ENCODE measurements around the gene GRIA1. TPM values are rescaled to one million over a fixed set of nuclear protein-coding genes. Genes with fewer than 3 reads are reported as not detected.

Gene GRIA1
- total and polyA plus RNA-seq, 10 of the 15 experiments (the other 5 are each of a cell fraction or from before 2014, with no cell fraction given): 0.04 to 0.18 (median 0.04) TPM; not detected in 7

DNA sequence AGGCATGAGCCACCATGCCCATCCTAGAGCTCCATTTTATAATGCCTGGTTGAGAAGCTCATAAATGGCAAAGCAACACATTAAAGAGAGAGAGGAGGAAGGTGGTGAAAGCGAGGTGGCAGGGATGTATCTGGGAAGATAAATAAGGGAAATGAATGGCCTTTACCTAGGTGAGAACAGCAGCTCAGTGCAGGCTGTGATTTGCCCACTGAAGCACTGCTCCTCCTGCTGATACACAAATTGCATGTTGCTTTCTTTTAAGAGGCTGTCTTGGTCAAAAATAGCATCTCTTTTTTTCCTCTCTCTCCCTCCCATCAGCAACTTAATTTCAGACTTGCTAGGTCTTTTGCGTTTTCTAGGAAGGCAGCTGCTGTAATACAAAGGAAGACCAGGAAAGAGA is 289.4 kb downstream of the GRIA1 start:
- POLR2A ChIA-PET: no interaction called here
- SMC1A ChIA-PET (ENCODE audit: uncharacterized antibody, unreplicated experiment): no interaction called here
- RAD21 ChIA-PET (ENCODE audit: unreplicated experiment): no interaction called here
- Histone ChIP-seq H3K27ac (ENCODE audit: control insufficient read depth, insufficient read depth) (no peak overlapping the region), H3K9me3 (replicated peaks; ENCODE audit: control insufficient read depth, insufficient read depth, low read length) (no peaks in the 10 kb centered on the region), H3K9ac (ENCODE audit: control insufficient read depth, insufficient read depth, low read length) (no peak overlapping the region), H3K4me3 (no peak overlapping the region), H2AFZ (ENCODE audit: control insufficient read depth, low read depth, low read length) (no peak overlapping the region), H4K20me1 (ENCODE audit: control insufficient read depth, insufficient read depth) (no peaks in the 10 kb centered on the region), H3K4me2 (ENCODE audit: control insufficient read depth, insufficient read depth) (no peak overlapping the region), H3K36me3 (ENCODE audit: control insufficient read depth in 2 of 2, insufficient read depth in 2 of 2, low read length in 1 of 2) (no peaks in the 10 kb centered on the region), H3K4me1 (ENCODE audit: control insufficient read depth, insufficient read depth, low read length) (no peaks in the 10 kb centered on the region), H3K79me2 (ENCODE audit: control insufficient read depth, insufficient read depth, low read length) (no peaks in the 10 kb centered on the region), H3K27me3 (replicated peaks in 1 of 2; ENCODE audit: control insufficient read depth in 2 of 2, insufficient read depth in 2 of 2, low read length in 1 of 2) (no peaks in the 10 kb centered on the region)
- CTCF ChIA-PET: no interaction called here
- in situ Hi-C loops (cut with MboI): no loop called here
- FAIRE-seq: no peak
- intact Hi-C loops (cut with micrococcal nuclease; ENCODE audit: unreplicated experiment): no loop called here
- WGBS (ENCODE audit: insufficient coverage, insufficient replicate concordance, low lambda C conversion rate, missing lambda C conversion rate): 26% methylated on average over 2 of the region's 2 CpGs
- no TSS peak for BruUV-seq (replicated peaks)
- ATAC-seq: no peak
- no peak for DNase-seq (ENCODE audit: low read depth, low spot score)
- TF ChIP-seq, protein P1, sequence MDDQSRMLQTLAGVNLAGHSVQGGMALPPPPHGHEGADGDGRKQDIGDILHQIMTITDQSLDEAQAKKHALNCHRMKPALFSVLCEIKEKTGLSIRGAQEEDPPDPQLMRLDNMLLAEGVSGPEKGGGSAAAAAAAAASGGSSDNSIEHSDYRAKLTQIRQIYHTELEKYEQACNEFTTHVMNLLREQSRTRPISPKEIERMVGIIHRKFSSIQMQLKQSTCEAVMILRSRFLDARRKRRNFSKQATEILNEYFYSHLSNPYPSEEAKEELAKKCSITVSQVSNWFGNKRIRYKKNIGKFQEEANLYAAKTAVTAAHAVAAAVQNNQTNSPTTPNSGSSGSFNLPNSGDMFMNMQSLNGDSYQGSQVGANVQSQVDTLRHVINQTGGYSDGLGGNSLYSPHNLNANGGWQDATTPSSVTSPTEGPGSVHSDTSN (IDR thresholded peaks at IDR 0.05; ENCODE audit: insufficient replicate concordance, low read depth, low read length): no peak
- TF ChIP-seq ZBED1 (IDR thresholded peaks at IDR 0.05; ENCODE audit: borderline replicate concordance): no peak
- no peak for TF ChIP-seq MXI1 (IDR thresholded peaks at IDR 0.05; ENCODE audit: low read depth, low read length)
- TF ChIP-seq, protein P2, sequence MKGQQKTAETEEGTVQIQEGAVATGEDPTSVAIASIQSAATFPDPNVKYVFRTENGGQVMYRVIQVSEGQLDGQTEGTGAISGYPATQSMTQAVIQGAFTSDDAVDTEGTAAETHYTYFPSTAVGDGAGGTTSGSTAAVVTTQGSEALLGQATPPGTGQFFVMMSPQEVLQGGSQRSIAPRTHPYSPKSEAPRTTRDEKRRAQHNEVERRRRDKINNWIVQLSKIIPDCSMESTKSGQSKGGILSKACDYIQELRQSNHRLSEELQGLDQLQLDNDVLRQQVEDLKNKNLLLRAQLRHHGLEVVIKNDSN (IDR thresholded peaks at IDR 0.05; ENCODE audit: borderline replicate concordance, extremely low read length, insufficient read depth, low read depth, low read length): no peak
- TF ChIP-seq, protein P3, sequence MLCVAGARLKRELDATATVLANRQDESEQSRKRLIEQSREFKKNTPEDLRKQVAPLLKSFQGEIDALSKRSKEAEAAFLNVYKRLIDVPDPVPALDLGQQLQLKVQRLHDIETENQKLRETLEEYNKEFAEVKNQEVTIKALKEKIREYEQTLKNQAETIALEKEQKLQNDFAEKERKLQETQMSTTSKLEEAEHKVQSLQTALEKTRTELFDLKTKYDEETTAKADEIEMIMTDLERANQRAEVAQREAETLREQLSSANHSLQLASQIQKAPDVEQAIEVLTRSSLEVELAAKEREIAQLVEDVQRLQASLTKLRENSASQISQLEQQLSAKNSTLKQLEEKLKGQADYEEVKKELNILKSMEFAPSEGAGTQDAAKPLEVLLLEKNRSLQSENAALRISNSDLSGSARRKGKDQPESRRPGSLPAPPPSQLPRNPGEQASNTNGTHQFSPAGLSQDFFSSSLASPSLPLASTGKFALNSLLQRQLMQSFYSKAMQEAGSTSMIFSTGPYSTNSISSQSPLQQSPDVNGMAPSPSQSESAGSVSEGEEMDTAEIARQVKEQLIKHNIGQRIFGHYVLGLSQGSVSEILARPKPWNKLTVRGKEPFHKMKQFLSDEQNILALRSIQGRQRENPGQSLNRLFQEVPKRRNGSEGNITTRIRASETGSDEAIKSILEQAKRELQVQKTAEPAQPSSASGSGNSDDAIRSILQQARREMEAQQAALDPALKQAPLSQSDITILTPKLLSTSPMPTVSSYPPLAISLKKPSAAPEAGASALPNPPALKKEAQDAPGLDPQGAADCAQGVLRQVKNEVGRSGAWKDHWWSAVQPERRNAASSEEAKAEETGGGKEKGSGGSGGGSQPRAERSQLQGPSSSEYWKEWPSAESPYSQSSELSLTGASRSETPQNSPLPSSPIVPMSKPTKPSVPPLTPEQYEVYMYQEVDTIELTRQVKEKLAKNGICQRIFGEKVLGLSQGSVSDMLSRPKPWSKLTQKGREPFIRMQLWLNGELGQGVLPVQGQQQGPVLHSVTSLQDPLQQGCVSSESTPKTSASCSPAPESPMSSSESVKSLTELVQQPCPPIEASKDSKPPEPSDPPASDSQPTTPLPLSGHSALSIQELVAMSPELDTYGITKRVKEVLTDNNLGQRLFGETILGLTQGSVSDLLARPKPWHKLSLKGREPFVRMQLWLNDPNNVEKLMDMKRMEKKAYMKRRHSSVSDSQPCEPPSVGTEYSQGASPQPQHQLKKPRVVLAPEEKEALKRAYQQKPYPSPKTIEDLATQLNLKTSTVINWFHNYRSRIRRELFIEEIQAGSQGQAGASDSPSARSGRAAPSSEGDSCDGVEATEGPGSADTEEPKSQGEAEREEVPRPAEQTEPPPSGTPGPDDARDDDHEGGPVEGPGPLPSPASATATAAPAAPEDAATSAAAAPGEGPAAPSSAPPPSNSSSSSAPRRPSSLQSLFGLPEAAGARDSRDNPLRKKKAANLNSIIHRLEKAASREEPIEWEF (IDR thresholded peaks at IDR 0.05; ENCODE audit: insufficient replicate concordance, low read depth, low read length): no peak
- no peak for TF ChIP-seq IKZF1 (conservative IDR thresholded peaks at IDR 0.05)
- TF ChIP-seq RBBP5 (conservative IDR thresholded peaks at IDR 0.05): no peak
- TF ChIP-seq, protein P4, sequence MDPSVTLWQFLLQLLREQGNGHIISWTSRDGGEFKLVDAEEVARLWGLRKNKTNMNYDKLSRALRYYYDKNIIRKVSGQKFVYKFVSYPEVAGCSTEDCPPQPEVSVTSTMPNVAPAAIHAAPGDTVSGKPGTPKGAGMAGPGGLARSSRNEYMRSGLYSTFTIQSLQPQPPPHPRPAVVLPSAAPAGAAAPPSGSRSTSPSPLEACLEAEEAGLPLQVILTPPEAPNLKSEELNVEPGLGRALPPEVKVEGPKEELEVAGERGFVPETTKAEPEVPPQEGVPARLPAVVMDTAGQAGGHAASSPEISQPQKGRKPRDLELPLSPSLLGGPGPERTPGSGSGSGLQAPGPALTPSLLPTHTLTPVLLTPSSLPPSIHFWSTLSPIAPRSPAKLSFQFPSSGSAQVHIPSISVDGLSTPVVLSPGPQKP (IDR thresholded peaks at IDR 0.05; ENCODE audit: low read depth, low read length): no peak
- no peak for TF ChIP-seq POLR2AphosphoS2 (IDR thresholded peaks at IDR 0.05; ENCODE audit: low read depth, low read length)
- TF ChIP-seq JUND (IDR thresholded peaks at IDR 0.05; ENCODE audit: low read depth, low read length): no peak
- TF ChIP-seq TARDBP (IDR thresholded peaks at IDR 0.05; ENCODE audit: borderline replicate concordance): no peak
- no peak for TF ChIP-seq MTA2 (IDR thresholded peaks at IDR 0.05; ENCODE audit: low read depth)
- no peak for TF ChIP-seq ZNF384 (IDR thresholded peaks at IDR 0.05; ENCODE audit: borderline replicate concordance, low read depth, low read length)
- TF ChIP-seq ZNF622 (IDR thresholded peaks at IDR 0.05): no peak
- TF ChIP-seq, protein P5, sequence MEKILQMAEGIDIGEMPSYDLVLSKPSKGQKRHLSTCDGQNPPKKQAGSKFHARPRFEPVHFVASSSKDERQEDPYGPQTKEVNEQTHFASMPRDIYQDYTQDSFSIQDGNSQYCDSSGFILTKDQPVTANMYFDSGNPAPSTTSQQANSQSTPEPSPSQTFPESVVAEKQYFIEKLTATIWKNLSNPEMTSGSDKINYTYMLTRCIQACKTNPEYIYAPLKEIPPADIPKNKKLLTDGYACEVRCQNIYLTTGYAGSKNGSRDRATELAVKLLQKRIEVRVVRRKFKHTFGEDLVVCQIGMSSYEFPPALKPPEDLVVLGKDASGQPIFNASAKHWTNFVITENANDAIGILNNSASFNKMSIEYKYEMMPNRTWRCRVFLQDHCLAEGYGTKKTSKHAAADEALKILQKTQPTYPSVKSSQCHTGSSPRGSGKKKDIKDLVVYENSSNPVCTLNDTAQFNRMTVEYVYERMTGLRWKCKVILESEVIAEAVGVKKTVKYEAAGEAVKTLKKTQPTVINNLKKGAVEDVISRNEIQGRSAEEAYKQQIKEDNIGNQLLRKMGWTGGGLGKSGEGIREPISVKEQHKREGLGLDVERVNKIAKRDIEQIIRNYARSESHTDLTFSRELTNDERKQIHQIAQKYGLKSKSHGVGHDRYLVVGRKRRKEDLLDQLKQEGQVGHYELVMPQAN (conservative IDR thresholded peaks at IDR 0.05): no peak

All from GM12878 (cell line).